Measurements from ENCODE around the gene ZNF569. TPM values are rescaled to one million over a fixed set of nuclear protein-coding genes. Genes with fewer than 3 reads are reported as not detected.

The ZNF569 gene
- total and polyA plus RNA-seq, 10 of the 15 experiments (the other 5 are each of a cell fraction or from before 2014, with no cell fraction given): 0.82 to 4.3 (median 2.3) TPM

DNA sequence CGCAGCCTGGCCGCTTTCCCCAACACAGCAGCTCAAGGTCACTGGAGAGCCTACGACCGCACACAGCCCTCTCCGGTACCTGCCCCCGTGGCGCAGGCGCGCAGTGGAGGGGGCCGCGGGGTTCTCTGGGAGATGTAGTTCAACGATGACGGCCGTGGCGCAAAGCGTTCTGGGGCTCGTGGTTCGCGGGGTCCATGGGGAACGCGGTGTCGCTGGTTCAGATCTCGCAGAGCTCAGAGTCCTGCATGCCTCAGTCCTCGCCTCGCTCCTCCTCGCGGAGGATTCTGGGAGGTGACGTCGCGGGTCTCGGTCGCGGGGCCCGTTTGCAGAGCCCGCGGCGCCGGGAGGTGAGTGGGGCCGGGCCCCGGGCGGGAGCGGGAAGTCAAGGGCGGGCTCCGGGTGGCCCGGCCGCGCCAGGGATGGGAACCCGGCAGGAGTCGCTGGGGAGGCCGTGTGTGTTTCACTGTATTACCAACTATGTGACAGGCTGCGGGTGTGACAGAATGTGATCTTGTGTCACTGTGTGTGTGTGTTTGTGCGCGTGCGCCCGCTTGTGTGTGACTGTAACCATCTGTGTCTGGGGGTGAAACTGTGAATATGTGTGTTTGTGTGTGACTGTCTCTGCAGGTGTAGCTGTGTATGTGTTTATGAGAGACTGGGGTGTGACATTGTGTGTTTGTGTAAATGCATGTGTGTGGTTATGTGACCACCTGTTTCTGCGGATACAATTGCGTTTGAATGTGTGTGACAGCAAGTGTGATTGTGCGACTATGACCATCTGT is 96.2 kb downstream of the ZNF569 start, which contains the start of gene ZNF527 (continued):
- TF ChIP-seq ZNF622 (IDR thresholded peaks at IDR 0.05) (no peak), HDAC6 (IDR thresholded peaks at IDR 0.05; ENCODE audit: unreplicated experiment) (peak; percentile 55), FOS (IDR thresholded peaks at IDR 0.05; ENCODE audit: borderline replicate concordance, extremely low read depth, insufficient read length) (no peak), MXI1 (IDR thresholded peaks at IDR 0.05; ENCODE audit: low read depth, low read length) (peak; percentile 86), SRF (IDR thresholded peaks at IDR 0.05; ENCODE audit: low read depth in 2 of 2, low read length in 2 of 2) (no peak), SUZ12 (IDR thresholded peaks at IDR 0.05; ENCODE audit: unreplicated experiment) (no peak), SMARCA5 (IDR thresholded peaks at IDR 0.05) (no peak), POLR2A (IDR thresholded peaks at IDR 0.05; ENCODE audit: low read depth, low read length) (peak; percentile 92), MYC (IDR thresholded peaks at IDR 0.05; ENCODE audit: insufficient read depth, insufficient read length, insufficient replicate concordance, low read length, severe bottlenecking) (no peak), ZNF207 (IDR thresholded peaks at IDR 0.05; ENCODE audit: borderline replicate concordance) (no peak; the same call in 1 of the 2 replicates), IKZF1 (conservative IDR thresholded peaks at IDR 0.05) (peak; percentile 99), SMAD5 (IDR thresholded peaks at IDR 0.05; ENCODE audit: low read depth) (0 out of 2 replicates have a peak, but pooled peaks have one; percentile 42)
- TF ChIP-seq, protein P1, sequence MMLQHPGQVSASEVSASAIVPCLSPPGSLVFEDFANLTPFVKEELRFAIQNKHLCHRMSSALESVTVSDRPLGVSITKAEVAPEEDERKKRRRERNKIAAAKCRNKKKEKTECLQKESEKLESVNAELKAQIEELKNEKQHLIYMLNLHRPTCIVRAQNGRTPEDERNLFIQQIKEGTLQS (IDR thresholded peaks at IDR 0.05; ENCODE audit: borderline replicate concordance, extremely low read depth, low read depth, low read length): peak; percentile 31; the same call in 1 of the 2 replicates
- TF ChIP-seq, protein P2, sequence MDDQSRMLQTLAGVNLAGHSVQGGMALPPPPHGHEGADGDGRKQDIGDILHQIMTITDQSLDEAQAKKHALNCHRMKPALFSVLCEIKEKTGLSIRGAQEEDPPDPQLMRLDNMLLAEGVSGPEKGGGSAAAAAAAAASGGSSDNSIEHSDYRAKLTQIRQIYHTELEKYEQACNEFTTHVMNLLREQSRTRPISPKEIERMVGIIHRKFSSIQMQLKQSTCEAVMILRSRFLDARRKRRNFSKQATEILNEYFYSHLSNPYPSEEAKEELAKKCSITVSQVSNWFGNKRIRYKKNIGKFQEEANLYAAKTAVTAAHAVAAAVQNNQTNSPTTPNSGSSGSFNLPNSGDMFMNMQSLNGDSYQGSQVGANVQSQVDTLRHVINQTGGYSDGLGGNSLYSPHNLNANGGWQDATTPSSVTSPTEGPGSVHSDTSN (IDR thresholded peaks at IDR 0.05; ENCODE audit: insufficient replicate concordance, low read depth, low read length): no peak
- TF ChIP-seq, protein P3, sequence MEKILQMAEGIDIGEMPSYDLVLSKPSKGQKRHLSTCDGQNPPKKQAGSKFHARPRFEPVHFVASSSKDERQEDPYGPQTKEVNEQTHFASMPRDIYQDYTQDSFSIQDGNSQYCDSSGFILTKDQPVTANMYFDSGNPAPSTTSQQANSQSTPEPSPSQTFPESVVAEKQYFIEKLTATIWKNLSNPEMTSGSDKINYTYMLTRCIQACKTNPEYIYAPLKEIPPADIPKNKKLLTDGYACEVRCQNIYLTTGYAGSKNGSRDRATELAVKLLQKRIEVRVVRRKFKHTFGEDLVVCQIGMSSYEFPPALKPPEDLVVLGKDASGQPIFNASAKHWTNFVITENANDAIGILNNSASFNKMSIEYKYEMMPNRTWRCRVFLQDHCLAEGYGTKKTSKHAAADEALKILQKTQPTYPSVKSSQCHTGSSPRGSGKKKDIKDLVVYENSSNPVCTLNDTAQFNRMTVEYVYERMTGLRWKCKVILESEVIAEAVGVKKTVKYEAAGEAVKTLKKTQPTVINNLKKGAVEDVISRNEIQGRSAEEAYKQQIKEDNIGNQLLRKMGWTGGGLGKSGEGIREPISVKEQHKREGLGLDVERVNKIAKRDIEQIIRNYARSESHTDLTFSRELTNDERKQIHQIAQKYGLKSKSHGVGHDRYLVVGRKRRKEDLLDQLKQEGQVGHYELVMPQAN (conservative IDR thresholded peaks at IDR 0.05): peak; percentile 51; the same call in 1 of the 2 replicates
- TF ChIP-seq, protein P4, sequence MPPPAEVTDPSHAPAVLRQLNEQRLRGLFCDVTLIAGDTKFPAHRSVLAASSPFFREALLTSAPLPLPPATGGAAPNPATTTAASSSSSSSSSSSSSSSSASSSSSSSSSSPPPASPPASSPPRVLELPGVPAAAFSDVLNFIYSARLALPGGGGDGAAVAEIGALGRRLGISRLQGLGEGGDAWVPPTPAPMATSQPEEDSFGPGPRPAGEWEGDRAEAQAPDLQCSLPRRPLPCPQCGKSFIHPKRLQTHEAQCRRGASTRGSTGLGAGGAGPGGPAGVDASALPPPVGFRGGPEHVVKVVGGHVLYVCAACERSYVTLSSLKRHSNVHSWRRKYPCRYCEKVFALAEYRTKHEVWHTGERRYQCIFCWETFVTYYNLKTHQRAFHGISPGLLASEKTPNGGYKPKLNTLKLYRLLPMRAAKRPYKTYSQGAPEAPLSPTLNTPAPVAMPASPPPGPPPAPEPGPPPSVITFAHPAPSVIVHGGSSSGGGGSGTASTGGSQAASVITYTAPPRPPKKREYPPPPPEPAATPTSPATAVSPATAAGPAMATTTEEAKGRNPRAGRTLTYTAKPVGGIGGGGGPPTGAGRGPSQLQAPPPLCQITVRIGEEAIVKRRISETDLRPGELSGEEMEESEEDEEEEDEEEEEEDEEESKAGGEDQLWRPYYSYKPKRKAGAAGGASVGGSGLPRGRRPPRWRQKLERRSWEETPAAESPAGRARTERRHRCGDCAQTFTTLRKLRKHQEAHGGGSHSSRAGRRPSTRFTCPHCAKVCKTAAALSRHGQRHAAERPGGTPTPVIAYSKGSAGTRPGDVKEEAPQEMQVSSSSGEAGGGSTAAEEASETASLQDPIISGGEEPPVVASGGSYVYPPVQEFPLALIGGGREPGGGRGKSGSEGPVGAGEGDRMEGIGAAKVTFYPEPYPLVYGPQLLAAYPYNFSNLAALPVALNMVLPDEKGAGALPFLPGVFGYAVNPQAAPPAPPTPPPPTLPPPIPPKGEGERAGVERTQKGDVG (CRISPR knock-in tag; IDR thresholded peaks at IDR 0.05): no peak
- TF ChIP-seq, protein P5, sequence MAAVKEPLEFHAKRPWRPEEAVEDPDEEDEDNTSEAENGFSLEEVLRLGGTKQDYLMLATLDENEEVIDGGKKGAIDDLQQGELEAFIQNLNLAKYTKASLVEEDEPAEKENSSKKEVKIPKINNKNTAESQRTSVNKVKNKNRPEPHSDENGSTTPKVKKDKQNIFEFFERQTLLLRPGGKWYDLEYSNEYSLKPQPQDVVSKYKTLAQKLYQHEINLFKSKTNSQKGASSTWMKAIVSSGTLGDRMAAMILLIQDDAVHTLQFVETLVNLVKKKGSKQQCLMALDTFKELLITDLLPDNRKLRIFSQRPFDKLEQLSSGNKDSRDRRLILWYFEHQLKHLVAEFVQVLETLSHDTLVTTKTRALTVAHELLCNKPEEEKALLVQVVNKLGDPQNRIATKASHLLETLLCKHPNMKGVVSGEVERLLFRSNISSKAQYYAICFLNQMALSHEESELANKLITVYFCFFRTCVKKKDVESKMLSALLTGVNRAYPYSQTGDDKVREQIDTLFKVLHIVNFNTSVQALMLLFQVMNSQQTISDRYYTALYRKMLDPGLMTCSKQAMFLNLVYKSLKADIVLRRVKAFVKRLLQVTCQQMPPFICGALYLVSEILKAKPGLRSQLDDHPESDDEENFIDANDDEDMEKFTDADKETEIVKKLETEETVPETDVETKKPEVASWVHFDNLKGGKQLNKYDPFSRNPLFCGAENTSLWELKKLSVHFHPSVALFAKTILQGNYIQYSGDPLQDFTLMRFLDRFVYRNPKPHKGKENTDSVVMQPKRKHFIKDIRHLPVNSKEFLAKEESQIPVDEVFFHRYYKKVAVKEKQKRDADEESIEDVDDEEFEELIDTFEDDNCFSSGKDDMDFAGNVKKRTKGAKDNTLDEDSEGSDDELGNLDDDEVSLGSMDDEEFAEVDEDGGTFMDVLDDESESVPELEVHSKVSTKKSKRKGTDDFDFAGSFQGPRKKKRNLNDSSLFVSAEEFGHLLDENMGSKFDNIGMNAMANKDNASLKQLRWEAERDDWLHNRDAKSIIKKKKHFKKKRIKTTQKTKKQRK (IDR thresholded peaks at IDR 0.05; ENCODE audit: low read depth, low read length): no peak
